ENCODE data around the gene UBE2H. TPM values are rescaled to one million over a fixed set of nuclear protein-coding genes. Genes with fewer than 3 reads are reported as not detected.
A peak's percentile ranks its signal among the peaks of the same experiment; 100 is the strongest.

UBE2H gene
- total RNA-seq, 2 experiments from 2014 or later, result 30.0 to 33.3 TPM

DNA sequence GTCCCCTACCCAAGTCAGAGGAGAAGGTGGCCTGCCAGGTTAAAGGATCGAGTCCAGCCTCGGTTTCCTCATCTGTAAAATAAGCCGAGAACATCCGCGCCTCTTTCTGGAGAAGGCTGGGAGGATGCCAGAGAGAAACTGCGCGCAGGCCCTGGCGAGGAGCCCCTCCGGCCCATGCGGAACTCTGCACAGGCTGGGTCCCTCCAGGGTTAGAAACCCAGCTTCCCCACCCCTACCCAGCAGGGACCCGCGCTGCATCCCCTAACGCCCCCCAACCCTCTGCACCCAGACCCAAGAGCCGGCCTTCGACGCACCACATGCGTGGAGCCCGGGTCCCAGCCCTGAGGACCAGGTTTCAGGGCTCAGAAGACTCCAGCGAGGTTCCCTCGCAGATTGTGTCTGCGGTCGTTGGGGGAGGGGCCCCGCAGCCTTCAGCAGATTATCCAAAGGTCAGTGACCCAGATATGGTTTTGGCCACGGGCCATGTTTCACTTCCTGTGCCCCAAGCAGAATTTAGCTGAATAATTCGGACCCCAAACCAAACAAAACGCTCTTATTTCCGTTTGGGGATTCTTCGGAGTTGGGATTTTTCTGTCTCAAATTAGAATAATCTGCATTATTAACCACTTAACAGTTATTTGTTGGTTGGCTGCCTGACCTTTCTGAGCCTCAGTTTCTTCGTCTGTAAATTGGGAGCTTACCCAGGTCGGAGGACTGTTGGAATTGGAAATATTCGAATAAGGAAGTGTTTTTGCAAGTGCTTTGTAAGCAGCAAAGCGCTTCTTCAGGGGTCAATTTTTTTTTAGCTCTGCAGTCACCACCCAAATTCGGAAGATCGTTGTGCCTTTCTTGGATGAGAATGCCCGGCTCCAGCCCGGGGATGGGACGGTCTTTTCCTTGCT, 167.7 kb downstream of the UBE2H start:
- Mint-ChIP-seq H3K9me3 (ENCODE audit: insufficient read depth) (no peaks in the 10 kb centered on the region), H3K4me3 (no peak overlapping the region), H3K36me3 (ENCODE audit: low read depth) (no peaks in the 10 kb centered on the region), H3K4me1 (ENCODE audit: low read depth) (peaks cover 40% of the 10 kb centered on the region), H3K27ac (no peak overlapping the region), H3K27me3 (ENCODE audit: low read depth) (peaks cover 66% of the 10 kb centered on the region)
- no peak for ATAC-seq
- CTCF ChIA-PET, result interaction anchor here (2.0 kb wide), 1 partner anchor 40 kb away, joined by 4 read pairs; no protein-coding TSS in a partner anchor
- no peak for DNase-seq
- POLR2A ChIA-PET, result interaction anchor here (0.6 kb wide), 1 partner anchor 161 kb away, joined by 3 read pairs; no protein-coding TSS in a partner anchor

DNA sequence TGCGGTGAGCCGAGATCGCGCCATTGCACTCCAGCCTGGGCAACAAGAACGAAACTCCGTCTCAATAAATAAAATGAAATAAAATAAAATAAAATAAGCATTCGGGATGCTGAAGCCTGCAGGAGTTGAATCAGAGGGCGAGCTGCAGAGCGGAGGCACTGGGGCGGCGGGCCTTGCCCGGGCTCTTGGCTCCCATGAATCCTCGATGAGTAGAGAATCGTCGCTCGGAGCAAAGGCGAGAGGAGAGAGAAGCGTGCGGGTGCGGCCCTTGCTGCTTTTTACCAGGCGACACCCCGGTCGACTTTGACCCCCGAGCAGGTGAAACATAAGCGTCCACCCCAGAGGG, 168.3 kb downstream of the UBE2H start:
- H3K27me3 Mint-ChIP-seq (ENCODE audit: low read depth), result peaks cover 64% of the 10 kb centered on the region
- H3K4me3 Mint-ChIP-seq, result no peak overlapping the region
- H3K9me3 Mint-ChIP-seq (ENCODE audit: insufficient read depth), result no peaks in the 10 kb centered on the region
- H3K4me1 Mint-ChIP-seq (ENCODE audit: low read depth), result peaks cover 40% of the 10 kb centered on the region
- CTCF ChIA-PET, result no interaction called here
- no peak overlapping the region for H3K27ac Mint-ChIP-seq
- H3K36me3 Mint-ChIP-seq (ENCODE audit: low read depth), result no peaks in the 10 kb centered on the region
- no peak for DNase-seq
- no peak for ATAC-seq
- POLR2A ChIA-PET, result no interaction called here

DNA sequence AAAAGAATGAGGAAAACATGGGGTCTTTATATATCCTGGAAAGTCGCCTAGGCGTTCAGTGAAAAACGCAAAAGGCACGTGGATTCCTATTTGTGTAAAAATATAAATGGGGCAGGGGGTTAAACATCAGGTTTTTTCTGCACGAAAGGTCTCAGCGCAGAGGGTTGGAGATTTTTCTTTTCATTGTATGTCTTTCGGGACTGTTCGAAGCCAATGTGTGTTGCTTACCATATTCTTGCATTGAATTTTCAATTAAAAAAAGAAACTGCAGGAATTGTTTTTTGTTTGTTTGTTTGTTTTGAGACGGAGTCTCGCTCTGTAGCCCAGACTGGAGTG, 169.2 kb downstream of the UBE2H start:
- no peak overlapping the region for H3K4me3 Mint-ChIP-seq
- peaks cover 67% of the 10 kb centered on the region for H3K27me3 Mint-ChIP-seq (ENCODE audit: low read depth)
- no peak for ATAC-seq
- H3K27ac Mint-ChIP-seq, result no peak overlapping the region
- no peaks in the 10 kb centered on the region for H3K36me3 Mint-ChIP-seq (ENCODE audit: low read depth)
- peaks cover 44% of the 10 kb centered on the region for H3K4me1 Mint-ChIP-seq (ENCODE audit: low read depth)
- no peak for DNase-seq
- ChIA-PET CTCF (no interaction called here), POLR2A (no interaction called here)
- no peaks in the 10 kb centered on the region for H3K9me3 Mint-ChIP-seq (ENCODE audit: insufficient read depth)

GRCh38 chr7:129782818-129783583, 169.8 kb downstream of the UBE2H start:
- DNase-seq (no peak), ATAC-seq (no peak)
- H3K27ac Mint-ChIP-seq, result no peak overlapping the region
- peak overlapping the region; percentile 6 for H3K4me3 Mint-ChIP-seq
- ChIA-PET CTCF (no interaction called here), POLR2A (no interaction called here)
- H3K36me3 Mint-ChIP-seq (ENCODE audit: low read depth), result no peaks in the 10 kb centered on the region
- H3K4me1 Mint-ChIP-seq (ENCODE audit: low read depth), result peaks cover 44% of the 10 kb centered on the region
- no peaks in the 10 kb centered on the region for H3K9me3 Mint-ChIP-seq (ENCODE audit: insufficient read depth)
- H3K27me3 Mint-ChIP-seq (ENCODE audit: low read depth), result peaks cover 73% of the 10 kb centered on the region

DNA sequence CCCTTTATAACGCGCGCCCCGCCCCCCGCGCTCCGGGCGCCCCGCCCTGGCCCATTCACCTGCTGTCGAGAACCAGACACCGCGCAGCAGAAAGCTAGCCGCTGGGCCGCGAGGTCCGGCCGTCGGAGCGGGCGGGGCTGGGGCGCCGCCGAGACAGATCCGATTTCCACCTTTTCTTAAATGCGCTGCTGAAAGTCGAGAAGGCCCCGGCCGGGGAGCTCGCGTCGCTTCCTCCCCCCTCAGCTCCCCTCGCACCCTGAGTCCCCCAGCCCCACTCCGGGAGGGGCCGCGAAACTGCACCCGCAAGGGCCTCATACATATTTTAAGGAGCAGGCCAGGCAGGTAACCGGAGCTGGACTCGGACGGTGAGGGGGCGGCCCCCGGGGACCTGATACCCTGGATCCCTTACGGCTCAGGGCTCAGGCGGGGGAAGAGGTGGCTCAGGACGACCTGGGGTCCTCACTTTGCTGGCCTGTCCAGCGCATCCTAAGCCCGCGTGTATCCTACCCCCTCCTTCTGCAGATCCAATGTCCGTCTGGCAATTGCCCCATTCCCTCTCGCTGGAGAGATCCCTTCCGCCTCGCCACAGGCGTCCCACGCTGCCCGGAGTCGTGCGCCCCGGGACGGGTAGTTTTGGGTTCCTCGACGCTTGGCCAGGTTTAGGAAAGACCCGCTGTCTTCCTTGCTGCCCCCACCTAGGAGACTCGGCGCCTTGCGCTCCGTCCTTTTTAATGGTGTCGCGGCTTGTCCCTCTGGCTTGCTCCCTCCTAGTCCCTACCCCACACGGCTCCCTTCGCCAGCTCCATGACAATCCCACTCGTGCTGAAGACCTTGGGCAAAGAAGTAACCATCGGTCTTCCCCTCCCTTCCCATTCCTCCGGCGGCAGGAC, 170.6 kb downstream of the UBE2H start:
- H3K9me3 Mint-ChIP-seq (ENCODE audit: insufficient read depth), result no peaks in the 10 kb centered on the region
- peaks cover 75% of the 10 kb centered on the region for H3K27me3 Mint-ChIP-seq (ENCODE audit: low read depth)
- peaks cover 46% of the 10 kb centered on the region for H3K4me1 Mint-ChIP-seq (ENCODE audit: low read depth)
- H3K4me3 Mint-ChIP-seq, result peak overlapping the region; percentile 6
- ChIA-PET POLR2A (interaction anchor here (1.0 kb wide), 1 partner anchor 43 kb away, joined by 3 read pairs; no protein-coding TSS in a partner anchor), CTCF (interaction anchor here (1.4 kb wide), 1 partner anchor 43 kb away, joined by 5 read pairs; no protein-coding TSS in a partner anchor)
- no peak overlapping the region for H3K27ac Mint-ChIP-seq
- no peak for DNase-seq
- no peaks in the 10 kb centered on the region for H3K36me3 Mint-ChIP-seq (ENCODE audit: low read depth)
- ATAC-seq, result no peak

GRCh38 chr7:129780974-129781927, 171.5 kb downstream of the UBE2H start:
- DNase-seq (peak; percentile 35), ATAC-seq (no peak)
- no peak overlapping the region for H3K27ac Mint-ChIP-seq
- no peaks in the 10 kb centered on the region for H3K9me3 Mint-ChIP-seq (ENCODE audit: insufficient read depth)
- CTCF ChIA-PET, result interaction anchor here (1.4 kb wide), 1 partner anchor 44 kb away, joined by 5 read pairs; no protein-coding TSS in a partner anchor
- H3K4me1 Mint-ChIP-seq (ENCODE audit: low read depth), result peaks cover 47% of the 10 kb centered on the region
- H3K27me3 Mint-ChIP-seq (ENCODE audit: low read depth), result peaks cover 71% of the 10 kb centered on the region
- peak overlapping the region; percentile 52 for H3K4me3 Mint-ChIP-seq
- POLR2A ChIA-PET, result interaction anchor here (1.0 kb wide), 1 partner anchor 44 kb away, joined by 3 read pairs; no protein-coding TSS in a partner anchor
- no peaks in the 10 kb centered on the region for H3K36me3 Mint-ChIP-seq (ENCODE audit: low read depth)

Other genes starting within 250 kb of the UBE2H start
- 10 to 100 TPM; 18.4 to 18.5 TPM for gene ZC3HC1, start 98.4 kb upstream of the UBE2H start, total RNA-seq
- gene KLHDC10, start 117.6 kb upstream of the UBE2H start, total RNA-seq, result 10 to 100 TPM; 15.7 to 18.1 TPM

Measured in activated CD8-positive, alpha-beta T cell treated with anti-CD3 and anti-CD28 coated beads, Interleukin-2, amount 10 ng/mL, durations not matched to agents 7 days and 5 days (primary cell).